Measurements from ENCODE around the gene MACF1.
"Not testable (repeated sequence)": the region's sequence is repeated elsewhere in the genome, so short reads cannot be mapped to it uniquely, and the experiment has no call there.

MACF1 gene

GRCh38 chr1:39204441-39205081, at the start of gene MACF1:
Gene MACF1 (plus strand): TSS chr1:39204695. CDS start chr1:39205023, 328 bp downstream.
- peak; percentile 31 for DNase-seq

- no peak for DNase-seq
These were observed 47.2 kb upstream of the MACF1 start for GRCh38 chr1:39157304-39157703.

- no peak for DNase-seq
These were observed 46.0 kb upstream of the MACF1 start for GRCh38 chr1:39158327-39159086.

GRCh38 chr1:39159224-39160036, 45.1 kb upstream of the MACF1 start:
- DNase-seq: no peak

GRCh38 chr1:39160703-39161102, 43.8 kb upstream of the MACF1 start:
- DNase-seq: no peak

GRCh38 chr1:39161811-39162210, 42.7 kb upstream of the MACF1 start:
- not testable (repeated sequence) for DNase-seq

- DNase-seq: no peak
These were observed 41.0 kb upstream of the MACF1 start for GRCh38 chr1:39163469-39163868.

- DNase-seq: no peak
These were observed 40.2 kb upstream of the MACF1 start for GRCh38 chr1:39164256-39164655.

GRCh38 chr1:39165049-39165448, 39.4 kb upstream of the MACF1 start:
- no peak for DNase-seq

- DNase-seq: no peak
These were observed 39.0 kb upstream of the MACF1 start for GRCh38 chr1:39165488-39165887.

- DNase-seq: no peak
These were observed 36.8 kb upstream of the MACF1 start for GRCh38 chr1:39167632-39168209.

- DNase-seq: no peak
These were observed 36.0 kb upstream of the MACF1 start for GRCh38 chr1:39168301-39169080.

- DNase-seq: no peak
These were observed 33.5 kb upstream of the MACF1 start for GRCh38 chr1:39170731-39171667.

GRCh38 chr1:39173119-39173994, 31.1 kb upstream of the MACF1 start:
- no peak for DNase-seq

GRCh38 chr1:39173995-39174380, 30.5 kb upstream of the MACF1 start:
- DNase-seq: no peak

GRCh38 chr1:39174390-39175081, 30.0 kb upstream of the MACF1 start:
- no peak for DNase-seq

GRCh38 chr1:39177706-39178105, 26.8 kb upstream of the MACF1 start:
- DNase-seq: no peak

GRCh38 chr1:39178541-39179431, 25.7 kb upstream of the MACF1 start:
- DNase-seq: no peak

GRCh38 chr1:39181311-39181710, 23.2 kb upstream of the MACF1 start:
- DNase-seq: no peak

All from activated CD8-positive, alpha-beta memory T cell treated with anti-CD3 and anti-CD28 coated beads, Interleukin-2, amount 50 U/mL, for 4 hours (primary cell).